H1 (cell line): ENCODE data around the gene LIN28B.

ENCODE experiments used
- CHD1 ChIP-seq: IDR thresholded peaks from 2 replicates; pipeline ENCODE4 v1.6.1; 2012; ENCODE audit warnings: low read depth, low read length, improper control_type of control experiment
- CHD2 ChIP-seq: IDR thresholded peaks from 2 replicates; pipeline ENCODE4 v1.6.1; 2012; ENCODE audit warnings: low read length, improper control_type of control experiment
- CTCF ChIP-seq, 3 experiments: IDR thresholded peaks; 1 replicate in 2 of 3; 2 replicates in 1 of 3; pipeline versions ENCODE4 v1.5.1 to v1.6.1; 2011; ENCODE audit warnings: low read length in 3 of 3, mild to moderate bottlenecking in 3 of 3, inconsistent platforms in 2 of 3, low read depth in 1 of 3, moderate library complexity in 1 of 3; ENCODE audit not compliant: insufficient read depth in 1 of 3; ENCODE audit errors: control extremely low read depth in 1 of 3
- EP300 ChIP-seq, 2 experiments: IDR thresholded peaks; 1 replicate in 1 of 2; 2 replicates in 1 of 2; pipeline ENCODE4 v1.6.1; 2011 to 2012; ENCODE audit warnings: low read depth in 2 of 2, low read length in 2 of 2, mild to moderate bottlenecking in 2 of 2, borderline replicate concordance in 1 of 2, inconsistent platforms in 1 of 2, moderate library complexity in 1 of 2
- EZH2 ChIP-seq: fragments of 200-600 bp; sonication (generic); IDR thresholded peaks from 2 replicates; pipeline ENCODE4 v1.7.1; 2012; ENCODE audit warnings: low read depth, mild to moderate bottlenecking, moderate library complexity, low read length, inconsistent platforms; ENCODE audit not compliant: severe bottlenecking
- GABPA ChIP-seq: IDR thresholded peaks from 2 replicates; pipeline ENCODE4 v1.6.1; 2011; ENCODE audit warnings: mild to moderate bottlenecking, low read length, moderate library complexity, borderline replicate concordance; ENCODE audit not compliant: insufficient read depth
- SUZ12 ChIP-seq: fragments of 200-600 bp; sonication (generic); IDR thresholded peaks from 2 replicates; pipeline ENCODE4 v1.6.1; 2012; ENCODE audit warnings: mild to moderate bottlenecking, inconsistent platforms, low read length, moderate library complexity, mixed read lengths
- USF2 ChIP-seq: IDR thresholded peaks from 2 replicates; pipeline ENCODE4 v1.6.1; 2011; ENCODE audit warnings: low read length, improper control_type of control experiment
- YY1 ChIP-seq: IDR thresholded peaks from 2 replicates; pipeline ENCODE4 v1.6.1; 2011; ENCODE audit warnings: low read depth, mild to moderate bottlenecking, low read length

- TF ChIP-seq CTCF (IDR thresholded peaks at IDR 0.05; ENCODE audit: control extremely low read depth in 1 of 3, insufficient read depth in 1 of 3, low read depth in 1 of 3, low read length in 3 of 3): no peak
- no peak for TF ChIP-seq EZH2
- no peak for TF ChIP-seq GABPA
- TF ChIP-seq SUZ12: no peak
- TF ChIP-seq CHD2: no peak
- no peak for TF ChIP-seq CHD1
- TF ChIP-seq EP300 (IDR thresholded peaks at IDR 0.05; ENCODE audit: borderline replicate concordance in 1 of 2, low read depth in 2 of 2, low read length in 2 of 2): no peak
- TF ChIP-seq YY1: no peak
- no peak for TF ChIP-seq USF2
These were observed 148.2 kb downstream of the LIN28B start for GRCh38 chr6:105105094-105105493.
